Measurements from ENCODE around the gene FAM163A. TPM values are rescaled to one million over a fixed set of nuclear protein-coding genes. Genes with fewer than 3 reads are reported as not detected.
"Not testable (repeated sequence)": the region's sequence is repeated elsewhere in the genome, so short reads cannot be mapped to it uniquely, and the experiment has no call there.

The FAM163A gene
- total RNA-seq = not detected in 2 replicates
- polyA plus RNA-seq (2012) = not detected

DNA sequence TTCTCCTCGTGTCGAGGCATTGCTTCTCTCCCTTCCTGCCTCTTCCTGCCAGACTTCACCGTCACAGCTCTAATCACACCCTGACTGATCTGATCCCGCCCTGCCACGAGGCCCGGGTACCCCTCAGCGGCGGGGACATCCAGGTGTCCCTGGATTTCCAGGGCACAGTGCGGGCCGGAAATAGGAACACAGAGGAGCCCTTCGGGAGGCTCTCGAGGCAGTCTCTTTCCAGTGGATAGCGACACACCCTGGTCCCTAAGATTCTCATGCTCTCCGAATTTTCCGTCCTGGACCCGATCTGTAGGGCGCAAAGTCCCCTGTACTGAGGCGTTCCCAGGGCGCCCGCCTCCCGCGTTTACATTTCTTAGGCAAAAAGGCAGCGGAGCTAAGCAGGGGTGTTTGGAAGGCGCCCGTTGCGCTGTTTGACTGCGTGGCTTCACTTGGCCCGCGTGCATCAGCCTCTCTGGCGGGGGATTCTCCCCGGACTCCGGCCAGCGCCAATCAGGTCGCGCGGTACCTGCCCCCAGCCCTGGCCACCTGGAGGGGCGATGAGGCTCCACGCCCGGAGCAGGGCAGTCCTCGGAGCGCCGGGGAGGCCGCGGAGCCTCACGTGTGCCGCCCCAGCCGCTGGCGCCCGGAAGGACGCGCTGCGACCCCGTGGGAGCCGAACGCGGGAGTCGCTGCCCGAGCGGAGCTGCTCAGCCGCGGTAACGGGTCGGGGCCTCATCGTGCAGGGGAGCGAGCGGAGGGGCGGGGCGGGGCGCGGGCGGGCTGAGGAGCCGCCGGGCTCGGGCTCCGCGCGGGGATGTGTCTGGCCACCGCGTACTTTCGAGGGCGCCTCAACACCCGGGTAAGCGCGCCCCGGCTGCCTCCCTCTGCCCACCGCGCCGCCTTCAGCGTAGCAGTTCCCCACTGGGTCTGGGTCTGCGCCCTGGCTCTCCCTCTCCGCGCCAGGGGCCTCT, at the start of gene FAM163A:
TSS of gene FAM163A (plus strand) at position 575 of the 962 bp plus-strand sequence. CDS start 69,807 bp downstream, outside the sequence.
- no peak for DNase-seq (ENCODE audit: low read depth)

- DNase-seq (ENCODE audit: low read depth) = not testable (repeated sequence)
These were observed 48.6 kb upstream of the FAM163A start for GRCh38 chr1:179694530-179694929.

GRCh38 chr1:179702946-179703539, 40.0 kb upstream of the FAM163A start:
- no peak for DNase-seq (ENCODE audit: low read depth)

- DNase-seq (ENCODE audit: low read depth) = peak; percentile 76
These were observed 36.7 kb upstream of the FAM163A start for GRCh38 chr1:179706339-179706941.

DNA sequence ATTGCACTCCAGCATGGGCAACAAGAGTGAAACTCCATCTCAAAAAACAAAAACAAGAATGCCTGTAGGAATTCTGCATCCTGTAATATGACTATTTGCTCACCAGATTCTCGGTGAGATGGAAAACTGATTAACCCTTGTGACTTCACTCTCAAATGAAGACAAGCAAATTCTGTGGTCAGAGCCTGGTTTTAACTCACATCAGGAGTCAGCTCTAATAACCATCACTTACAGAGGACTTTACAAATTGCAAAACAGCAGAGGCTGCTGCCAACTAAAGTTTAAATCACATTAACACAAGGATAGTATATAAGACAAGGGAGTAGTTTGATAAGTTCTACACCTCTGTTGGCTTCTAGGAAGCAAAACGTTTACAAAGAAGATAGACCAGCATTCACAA, 35.7 kb upstream of the FAM163A start:
- DNase-seq (ENCODE audit: low read depth) = no peak

- DNase-seq (ENCODE audit: low read depth) = no peak
These were observed 34.5 kb upstream of the FAM163A start for GRCh38 chr1:179708434-179709195.

- DNase-seq (ENCODE audit: low read depth) = no peak
These were observed 33.2 kb upstream of the FAM163A start for GRCh38 chr1:179709841-179710329.

GRCh38 chr1:179714159-179714558, 28.9 kb upstream of the FAM163A start:
- no peak for DNase-seq (ENCODE audit: low read depth)

DNA sequence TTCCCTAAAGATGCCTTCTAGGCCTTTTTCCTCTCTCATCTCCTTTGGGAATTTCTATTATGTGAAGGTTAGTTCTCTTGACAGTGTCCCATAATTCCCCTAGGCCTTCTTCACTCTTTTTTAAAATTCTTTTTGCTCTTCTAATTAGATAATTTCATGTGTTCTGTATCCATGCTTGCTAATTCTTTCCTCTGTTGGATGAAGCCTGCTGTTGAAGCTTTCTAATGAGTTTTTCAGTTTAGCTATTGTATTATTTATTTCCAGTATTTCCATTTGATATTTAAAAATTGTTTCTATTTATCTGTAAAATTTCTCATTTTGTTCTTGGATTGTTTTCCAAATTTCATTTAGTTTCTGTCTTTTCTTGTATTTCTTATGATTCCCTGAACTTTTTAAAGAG, 28.5 kb upstream of the FAM163A start:
- DNase-seq (ENCODE audit: low read depth) = no peak

GRCh38 chr1:179719272-179719671, 23.8 kb upstream of the FAM163A start:
- DNase-seq (ENCODE audit: low read depth) = no peak

DNA sequence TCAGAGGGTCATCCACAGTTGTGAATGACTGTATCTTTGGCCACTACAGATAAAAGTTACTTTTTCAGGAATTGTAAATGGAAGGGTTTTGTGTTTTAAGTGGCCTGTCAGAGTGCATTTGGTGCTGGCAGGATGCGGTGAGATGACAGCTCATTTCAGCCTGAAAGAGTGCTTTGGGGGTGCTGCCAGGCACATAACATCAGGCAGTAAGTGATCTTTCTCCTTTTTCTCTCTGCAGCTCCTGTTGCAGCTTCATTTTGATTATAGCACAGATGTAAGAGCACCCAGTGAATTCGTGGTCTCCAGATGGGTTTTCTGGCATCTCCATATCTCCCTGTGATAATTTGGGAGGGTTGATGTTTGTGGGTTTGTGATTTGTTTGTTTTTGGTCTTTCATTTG, 14.8 kb upstream of the FAM163A start:
- DNase-seq (ENCODE audit: low read depth) = no peak

GRCh38 chr1:179729881-179730280, 13.2 kb upstream of the FAM163A start:
- no peak for DNase-seq (ENCODE audit: low read depth)

- no peak for DNase-seq (ENCODE audit: low read depth)
These were observed 11.4 kb upstream of the FAM163A start for GRCh38 chr1:179731643-179732042.

DNA sequence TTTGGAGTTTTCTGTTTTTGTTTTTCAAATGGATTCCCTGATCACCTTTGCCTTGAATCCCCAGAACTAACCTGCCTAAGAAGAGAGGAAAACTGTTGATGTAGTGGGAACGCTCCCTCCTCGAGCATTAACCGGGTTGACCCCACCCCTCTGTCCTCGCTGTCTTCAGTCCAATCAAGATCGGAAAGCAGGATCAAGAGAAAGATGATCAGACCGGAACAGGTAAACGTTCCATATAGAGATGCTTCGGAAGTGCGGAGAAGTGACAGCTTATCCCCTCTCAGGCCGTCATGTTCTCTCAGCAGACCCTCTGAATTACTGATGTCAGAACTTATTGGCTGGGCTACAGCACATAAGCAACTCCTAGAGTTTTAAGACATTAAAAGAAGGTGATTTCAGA, 800 bp upstream of the FAM163A start:
- DNase-seq (ENCODE audit: low read depth) = no peak

DNA sequence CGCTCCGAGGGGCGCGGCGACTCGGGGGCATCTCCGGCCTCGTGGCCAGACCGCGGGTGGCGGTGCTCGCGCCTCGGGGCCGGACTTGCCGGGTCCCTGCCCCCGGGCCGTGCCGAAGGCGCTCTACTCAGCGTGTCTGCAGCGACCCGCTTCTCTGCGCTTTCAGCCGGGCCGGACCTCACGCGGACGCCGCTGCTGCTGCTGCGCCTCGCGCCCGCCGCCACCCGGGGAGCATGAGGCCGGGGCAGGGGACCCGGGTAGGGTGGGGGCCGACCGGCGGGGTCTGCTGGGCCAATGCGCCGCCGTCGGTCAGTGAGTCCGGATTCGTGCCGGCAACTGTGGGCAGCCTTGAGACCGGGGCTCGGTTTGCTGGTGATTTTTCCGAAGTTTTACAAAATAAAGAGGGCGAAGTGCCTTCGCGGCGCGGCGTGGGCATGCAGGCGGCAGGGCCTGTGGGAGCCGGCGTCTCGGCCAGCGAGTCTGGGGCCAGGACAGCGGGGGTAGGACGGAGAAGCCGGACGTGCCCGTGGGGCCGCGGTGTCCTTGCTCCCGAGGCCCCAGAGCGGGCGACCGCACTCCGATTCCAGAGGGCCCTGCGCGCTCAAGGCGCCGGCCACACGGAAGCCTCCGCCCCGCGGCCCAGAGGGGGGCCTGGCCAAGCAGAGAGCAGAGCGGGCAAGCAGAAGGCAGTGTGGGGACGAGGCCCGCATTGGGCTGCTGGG, 749 bp downstream of the FAM163A start:
- DNase-seq (ENCODE audit: low read depth) = no peak

DNA sequence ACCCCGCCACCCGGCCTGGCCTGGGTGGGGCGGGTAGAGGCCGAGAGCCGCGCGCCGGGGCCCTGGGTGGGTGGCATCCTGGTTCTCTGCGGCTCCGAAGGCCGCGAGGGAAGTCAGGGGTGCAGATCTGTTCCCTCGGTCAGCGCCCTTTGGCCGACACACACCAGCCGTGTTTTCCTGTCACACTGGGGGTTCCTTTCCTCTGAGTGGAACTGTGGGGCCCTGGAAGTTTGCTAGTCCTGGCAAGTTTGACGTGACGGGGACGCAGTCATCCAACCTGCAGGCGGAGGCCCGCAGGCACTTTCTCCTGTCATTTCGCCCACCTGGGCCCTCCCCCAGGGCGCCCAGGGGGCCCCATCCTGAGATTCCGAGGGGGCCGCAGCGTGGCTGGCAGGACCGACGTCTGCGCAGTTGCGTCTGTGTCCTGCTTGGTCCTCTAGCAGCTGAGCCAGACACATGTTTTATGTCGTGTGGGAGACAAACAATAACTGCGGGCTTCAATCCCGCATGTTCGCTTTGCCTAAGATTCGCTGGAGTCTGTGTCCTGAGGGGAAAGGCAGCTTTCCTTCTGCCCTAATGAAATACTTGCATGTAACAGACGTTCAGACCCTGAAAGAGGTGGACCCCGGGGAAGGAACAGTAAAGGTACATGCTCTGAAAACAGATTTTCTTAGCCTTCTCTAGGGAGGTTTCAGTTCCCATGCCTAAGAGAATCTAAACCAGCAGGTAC, 1.5 kb downstream of the FAM163A start:
- DNase-seq (ENCODE audit: low read depth) = no peak

- DNase-seq (ENCODE audit: low read depth) = no peak
These were observed 2.1 kb downstream of the FAM163A start for GRCh38 chr1:179745131-179745611.

DNA sequence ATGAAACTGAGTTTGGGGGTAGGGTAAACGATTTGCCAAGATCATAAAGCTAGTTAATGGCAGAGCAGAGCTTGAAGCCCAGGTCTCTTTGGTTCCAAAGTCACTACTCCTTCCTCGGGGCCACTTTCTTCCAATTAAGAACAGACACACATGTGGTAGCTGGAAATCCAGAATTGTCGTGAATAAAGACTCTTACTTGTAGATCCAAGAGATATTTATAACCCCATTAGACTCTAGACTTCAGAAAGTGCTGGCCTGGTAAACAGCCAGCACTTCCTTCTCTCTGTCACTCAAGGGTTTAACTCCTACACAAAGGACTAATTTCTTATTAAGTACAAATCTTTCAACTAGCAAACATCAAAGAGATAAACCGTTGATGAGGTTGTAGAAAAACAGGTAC, 2.7 kb downstream of the FAM163A start:
- no peak for DNase-seq (ENCODE audit: low read depth)

DNA sequence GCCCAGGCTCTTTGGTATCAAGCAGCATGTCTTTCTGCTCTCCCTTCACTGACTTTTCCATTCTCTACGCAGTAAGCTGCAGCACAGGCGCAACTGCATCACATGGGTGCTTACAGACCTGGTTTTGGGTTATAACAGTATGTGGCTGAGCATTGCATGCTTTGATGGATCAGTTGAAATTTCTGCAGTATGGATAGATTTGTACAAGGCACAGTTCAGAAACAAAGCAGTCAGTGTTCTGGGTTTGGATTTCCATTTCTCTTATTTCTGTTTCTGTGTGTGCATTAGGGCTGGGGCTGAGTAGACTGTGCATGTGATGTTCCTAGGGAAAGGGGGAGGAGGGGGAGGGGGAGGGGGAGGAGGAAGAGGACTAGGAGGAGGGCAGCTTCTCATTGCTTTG, 4.5 kb downstream of the FAM163A start:
- DNase-seq (ENCODE audit: low read depth) = no peak

DNA sequence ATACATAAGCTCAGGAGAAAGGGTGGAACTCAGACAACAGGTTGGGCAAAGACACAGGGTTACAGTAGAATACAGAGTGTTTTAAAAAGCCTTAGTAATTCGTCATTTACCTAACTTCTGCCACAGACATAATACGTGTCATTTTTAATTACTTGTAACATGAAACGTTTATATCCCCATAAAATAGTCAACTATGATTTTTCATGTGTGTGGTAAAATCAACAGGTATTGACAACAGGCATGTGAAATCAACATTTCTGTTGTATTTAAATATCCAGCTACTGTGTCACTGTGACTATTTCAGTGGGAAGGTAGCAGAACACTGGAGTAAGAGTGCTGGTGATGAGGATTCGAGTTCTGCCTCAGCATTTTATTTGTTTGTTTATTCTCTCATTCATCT, 5.7 kb downstream of the FAM163A start:
- no peak for DNase-seq (ENCODE audit: low read depth)
